GM21825 (cell line): ENCODE results near the gene MLST8.
"Not testable (repeated sequence)": the region's sequence is repeated elsewhere in the genome, so short reads cannot be mapped to it uniquely, and the experiment has no call there.

Experiments
- ATAC-seq: cut with Tn5 transposase; IDR thresholded peaks from one replicate; pipeline ENCODE4 v1.9.1; 2021; ENCODE audit warnings: mild to moderate bottlenecking, moderate library complexity; ENCODE audit not compliant: unreplicated experiment

Gene MLST8

DNA sequence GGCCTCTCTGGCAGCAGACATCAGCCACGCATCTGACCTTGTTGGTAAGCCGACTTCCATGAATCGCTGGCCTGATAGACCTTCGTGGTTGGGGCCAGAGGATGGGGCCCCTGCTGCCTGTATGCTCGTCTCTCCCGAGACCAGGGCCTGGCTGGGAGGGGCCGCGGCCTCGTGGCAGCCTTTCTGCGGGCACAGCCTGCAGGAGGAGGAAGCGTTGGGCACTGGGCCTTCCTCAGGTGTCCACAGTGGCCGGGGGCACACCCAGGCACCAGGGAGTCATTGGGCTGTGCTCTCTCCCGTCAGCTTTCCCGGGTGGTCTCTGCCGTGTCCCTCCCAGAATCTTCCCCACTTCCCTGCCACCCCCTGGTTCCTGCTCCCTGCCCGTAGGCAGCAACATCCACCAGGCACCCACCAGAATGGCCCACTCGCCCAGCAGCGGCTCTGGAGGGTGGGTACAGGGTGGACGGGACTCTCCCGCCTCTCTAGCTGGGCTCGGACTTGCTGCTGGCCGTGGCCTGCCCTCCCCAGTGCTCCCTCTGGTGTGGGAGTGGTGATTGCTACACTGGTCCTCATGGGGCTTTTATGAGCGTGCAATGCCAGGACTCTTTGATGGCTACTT lies 24.5 kb downstream of the MLST8 start:
- no peak for ATAC-seq

DNA sequence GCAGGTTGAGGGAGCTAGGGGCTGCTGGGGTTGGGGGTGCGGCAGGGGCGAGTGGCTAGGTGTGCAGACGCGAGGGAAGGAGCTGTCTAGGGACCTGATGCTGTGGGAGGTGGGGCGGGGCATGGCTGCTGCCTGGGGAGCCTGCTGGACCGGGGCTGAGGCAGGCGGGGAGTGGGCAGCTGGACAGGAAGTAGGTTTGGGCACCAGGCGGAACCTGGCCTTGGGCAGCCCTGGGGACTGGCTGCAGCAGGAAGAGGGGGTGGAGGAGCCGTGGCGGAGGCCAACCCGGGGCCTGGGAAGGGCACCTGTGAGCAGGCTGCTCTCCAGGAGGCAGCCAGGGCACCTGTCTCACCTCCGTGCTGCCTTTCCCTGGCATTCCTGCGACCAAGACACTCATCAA lies 25.1 kb downstream of the MLST8 start:
- no peak for ATAC-seq

DNA sequence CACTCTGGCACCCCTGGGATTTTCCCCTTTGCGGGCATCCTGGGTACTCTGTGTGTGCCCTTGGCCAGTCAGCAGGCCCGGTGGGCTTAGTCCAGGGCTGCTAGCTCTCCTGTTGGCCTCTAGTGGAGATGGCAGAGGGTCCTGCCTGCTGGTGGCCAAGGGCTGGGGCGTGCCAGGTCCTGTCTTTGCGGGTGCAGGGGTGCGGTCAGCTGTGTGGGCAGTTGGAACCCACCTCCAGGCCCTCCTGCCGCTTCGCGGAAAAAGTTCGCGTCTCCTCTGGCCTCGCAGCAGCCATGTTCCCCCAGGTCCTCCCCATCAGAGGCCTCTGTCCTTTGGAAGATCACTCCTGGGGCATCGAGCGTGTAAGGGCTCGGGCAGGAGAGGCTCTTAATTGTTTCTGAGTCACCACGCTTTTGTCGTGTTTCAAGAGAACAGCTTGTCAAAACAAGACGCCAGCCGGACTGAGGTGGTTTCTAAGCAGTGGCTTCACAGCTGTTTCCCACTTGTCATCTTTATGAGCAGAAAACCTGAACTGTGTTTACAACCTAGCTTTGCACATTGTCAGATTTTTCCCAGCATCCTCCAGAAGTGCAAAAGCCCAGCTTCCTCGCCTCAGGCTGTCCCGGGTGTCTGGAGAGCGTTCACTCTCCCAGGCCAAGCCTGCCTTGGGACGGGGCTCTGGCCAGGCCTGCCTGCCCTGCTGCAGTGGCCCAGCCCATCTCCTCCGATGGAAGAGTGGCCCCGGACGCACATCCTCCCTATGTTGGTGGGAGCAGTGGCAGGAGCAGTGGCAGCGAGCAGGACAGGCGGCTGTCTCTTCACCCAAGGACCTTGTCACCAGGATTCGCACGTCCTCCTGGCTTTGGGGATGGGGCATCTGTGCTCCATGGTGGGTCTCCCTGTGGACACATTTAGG lies 26.0 kb downstream of the MLST8 start:
- ATAC-seq = no peak

DNA sequence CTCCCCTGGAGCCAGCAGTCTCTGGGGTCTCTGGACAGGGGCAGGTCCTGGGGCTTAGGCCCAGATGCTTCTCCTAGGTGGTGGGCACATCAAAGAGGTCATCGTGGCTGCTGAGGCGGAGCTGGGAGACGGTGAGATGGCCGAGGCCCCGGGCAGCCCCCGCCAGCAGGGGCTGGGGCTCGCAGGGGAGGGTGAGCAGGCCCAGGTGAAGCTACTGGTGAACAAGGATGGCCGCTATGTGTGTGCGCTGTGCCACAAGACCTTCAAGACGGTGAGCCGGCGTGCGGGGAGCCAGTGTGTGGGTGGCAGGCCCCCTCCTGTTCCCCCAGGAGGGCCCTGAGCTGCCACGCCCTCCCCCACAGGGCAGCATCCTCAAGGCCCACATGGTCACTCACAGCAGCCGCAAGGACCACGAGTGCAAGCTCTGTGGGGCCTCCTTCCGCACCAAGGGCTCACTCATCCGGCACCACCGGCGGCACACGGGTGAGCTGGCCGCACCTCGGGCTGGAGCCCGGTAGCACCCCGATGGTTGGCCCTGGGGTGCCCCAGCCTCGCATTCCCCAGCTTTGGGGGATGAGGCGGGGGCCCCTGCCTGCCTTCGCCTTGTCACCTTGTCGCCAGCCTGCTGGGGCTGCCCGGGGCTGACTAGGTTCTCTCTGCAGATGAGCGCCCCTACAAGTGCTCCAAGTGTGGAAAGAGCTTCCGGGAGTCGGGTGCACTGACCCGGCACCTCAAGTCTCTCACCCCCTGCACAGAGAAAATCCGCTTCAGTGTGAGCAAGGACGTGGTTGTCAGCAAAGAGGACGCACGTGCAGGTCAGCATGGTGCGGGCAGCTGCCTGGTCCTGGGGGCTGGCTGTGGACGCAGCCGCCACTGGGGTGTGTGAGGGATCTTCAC lies 27.1 kb downstream of the MLST8 start:
- ATAC-seq = no peak

DNA sequence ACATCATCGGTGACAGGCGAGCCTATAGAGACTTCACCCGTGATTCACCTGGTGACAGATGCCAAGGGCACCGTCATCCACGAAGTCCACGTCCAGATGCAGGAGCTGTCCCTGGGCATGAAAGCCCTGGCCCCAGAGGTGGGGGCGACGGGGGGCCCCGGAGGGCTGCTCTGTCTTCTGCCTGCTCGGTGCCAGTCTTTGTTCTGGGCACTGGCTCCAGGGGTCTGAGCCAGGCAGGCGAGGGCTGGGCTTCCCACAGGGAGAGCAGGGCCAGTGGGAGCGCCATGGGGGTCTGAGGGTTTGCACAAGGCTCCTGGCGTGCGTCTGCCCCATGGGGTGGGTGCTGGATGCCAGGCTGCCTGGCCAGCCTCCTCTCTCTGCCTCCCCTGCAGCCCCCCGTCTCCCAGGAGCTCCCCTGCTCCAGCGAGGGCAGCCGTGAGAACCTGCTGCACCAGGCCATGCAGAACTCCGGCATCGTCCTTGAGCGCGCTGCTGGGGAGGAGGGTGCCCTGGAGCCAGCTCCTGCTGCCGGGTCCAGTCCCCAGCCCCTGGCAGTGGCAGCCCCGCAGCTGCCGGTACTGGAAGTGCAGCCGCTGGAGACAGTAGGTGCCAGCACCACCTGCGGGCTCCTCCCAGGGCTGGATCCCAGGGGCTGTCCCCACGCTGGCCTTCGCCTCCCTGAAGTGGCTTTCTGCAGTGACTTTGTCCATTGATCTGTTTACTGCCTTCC lies 28.0 kb downstream of the MLST8 start:
- no peak for ATAC-seq

DNA sequence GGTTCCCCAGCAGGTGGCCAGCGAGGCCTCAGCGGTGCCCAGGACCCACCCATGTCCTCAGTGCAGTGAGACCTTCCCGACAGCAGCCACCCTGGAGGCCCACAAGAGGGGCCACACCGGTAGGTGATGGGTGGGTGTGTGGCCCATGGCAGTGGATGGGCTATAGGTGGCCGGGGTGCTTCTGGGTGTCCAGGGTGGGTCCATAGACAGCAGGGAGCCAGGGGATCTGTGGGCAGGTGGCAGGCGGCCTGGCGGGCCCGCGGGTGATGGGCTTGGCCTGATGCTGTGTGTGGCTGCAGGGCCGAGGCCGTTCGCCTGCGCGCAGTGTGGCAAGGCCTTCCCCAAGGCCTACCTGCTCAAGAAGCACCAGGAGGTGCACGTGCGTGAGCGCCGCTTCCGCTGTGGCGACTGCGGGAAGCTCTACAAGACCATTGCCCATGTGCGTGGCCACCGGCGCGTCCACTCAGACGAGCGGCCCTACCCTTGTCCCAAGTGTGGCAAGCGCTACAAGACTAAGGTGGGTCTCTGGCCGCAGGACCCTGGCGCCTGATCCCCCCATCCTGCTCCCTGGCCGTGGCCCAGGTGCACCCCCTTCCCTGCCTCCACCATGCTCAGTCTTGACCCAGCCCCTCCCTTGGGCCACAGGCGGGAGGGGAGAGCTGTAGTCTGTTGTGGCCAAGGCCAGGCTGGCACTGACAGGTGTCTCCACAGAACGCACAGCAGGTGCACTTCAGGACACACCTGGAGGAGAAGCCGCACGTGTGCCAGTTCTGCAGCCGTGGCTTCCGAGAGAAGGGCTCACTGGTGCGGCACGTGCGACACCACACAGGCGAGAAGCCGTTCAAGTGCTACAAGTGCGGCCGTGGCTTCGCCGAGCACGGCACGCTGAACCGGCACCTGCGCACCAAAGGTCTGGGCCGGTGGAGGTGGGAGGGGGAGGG lies 28.9 kb downstream of the MLST8 start:
- ATAC-seq = no peak

DNA sequence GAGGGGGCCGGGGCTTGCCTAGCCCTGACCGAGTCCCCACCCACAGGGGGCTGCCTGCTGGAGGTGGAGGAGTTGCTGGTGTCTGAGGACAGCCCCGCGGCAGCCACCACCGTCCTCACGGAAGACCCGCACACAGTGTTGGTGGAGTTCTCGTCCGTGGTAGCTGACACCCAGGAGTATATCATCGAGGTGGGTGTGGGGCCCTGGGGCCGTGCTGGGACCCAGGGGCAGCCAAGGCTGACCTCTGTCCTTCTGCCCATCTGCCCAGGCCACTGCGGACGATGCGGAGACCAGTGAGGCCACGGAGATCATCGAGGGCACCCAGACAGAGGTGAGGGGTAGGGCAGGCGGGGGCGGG lies 29.5 kb downstream of the MLST8 start:
- ATAC-seq = no peak

DNA sequence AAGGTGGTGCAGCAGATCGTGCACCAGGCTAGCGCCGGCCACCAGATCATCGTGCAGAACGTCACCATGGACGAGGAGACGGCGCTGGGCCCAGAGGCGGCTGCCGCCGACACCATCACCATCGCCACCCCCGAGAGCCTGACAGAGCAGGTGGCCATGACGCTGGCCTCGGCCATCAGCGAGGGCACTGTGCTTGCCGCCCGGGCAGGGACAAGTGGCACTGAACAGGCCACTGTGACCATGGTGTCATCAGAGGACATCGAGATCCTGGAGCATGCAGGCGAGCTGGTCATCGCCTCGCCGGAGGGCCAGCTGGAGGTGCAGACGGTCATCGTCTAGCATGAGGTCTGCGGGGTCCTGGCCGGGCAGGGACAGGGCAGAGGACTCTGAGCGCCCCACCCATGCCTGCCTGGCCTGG lies 30.0 kb downstream of the MLST8 start:
- ATAC-seq = no peak

DNA sequence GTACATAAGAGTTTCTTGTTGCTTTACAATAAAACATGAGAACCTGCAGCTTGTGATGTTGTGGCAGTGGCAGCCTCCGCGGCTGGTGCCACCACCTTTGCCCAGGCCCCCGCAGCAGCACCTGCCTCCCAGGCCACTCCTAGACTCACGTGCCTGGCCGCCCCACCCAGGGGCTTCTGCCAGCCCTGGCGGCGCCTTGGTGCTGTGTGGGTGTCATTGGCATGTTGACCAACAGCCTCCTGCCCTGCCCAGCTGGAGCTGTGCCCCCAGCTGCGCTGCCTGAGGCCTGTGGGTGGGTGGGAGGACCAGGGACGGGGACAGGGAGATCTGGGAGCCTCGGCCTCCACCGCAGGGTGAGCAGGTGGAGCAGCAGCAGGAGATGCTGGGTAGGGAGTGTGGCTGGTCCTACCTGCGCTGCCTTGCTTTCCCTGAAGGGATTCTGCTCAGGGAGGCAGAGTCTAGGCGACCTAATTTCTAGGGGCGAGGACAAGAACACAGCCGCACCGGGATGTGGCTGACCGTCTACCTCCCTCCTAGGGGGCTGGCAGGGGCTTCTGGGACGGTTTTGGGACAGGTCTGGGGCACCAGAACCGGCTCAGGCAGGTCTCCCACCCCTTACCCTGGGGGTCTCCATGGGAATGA lies 30.6 kb downstream of the MLST8 start:
- ATAC-seq = no peak

DNA sequence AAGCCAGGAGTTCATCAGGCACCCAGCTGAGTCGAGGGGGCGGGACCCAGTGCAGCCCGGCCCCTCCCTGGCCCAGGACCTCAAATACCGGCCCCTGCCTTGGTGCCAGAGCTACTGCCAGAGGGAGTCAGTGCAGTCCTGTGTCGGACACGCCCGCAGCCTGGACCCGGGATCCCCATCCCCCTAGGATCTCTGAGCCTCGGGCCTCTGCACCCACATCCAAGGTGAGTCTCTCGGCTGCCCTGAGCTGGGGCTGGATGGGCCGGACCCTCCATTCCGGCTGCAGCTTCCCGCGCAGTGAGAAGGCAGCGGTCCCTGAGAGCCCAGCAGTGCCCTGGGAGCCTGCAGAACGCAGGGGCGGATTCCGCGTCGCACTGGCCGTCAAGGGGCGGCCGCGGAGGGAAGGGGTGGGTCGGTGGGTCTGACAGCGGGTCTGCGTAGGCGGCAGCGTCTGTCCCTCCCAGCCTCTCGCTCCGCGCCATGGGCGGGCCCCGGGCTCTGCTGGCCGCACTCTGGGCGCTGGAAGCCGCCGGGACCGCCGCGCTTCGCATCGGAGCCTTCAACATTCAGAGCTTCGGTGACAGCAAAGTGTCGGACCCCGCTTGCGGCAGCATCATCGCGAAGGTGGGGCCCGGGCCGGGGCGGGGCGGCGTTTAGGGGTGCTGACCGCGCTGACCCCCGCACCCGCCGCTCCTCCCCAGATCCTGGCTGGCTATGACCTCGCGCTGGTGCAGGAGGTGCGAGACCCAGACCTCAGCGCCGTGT lies 31.3 kb downstream of the MLST8 start, which contains the start of gene DNASE1L2:
DNASE1L2 (plus strand) TSS at position 108 of the 765 bp plus-strand sequence; CDS start at position 481, 373 bp downstream.
- ATAC-seq = no peak

DNA sequence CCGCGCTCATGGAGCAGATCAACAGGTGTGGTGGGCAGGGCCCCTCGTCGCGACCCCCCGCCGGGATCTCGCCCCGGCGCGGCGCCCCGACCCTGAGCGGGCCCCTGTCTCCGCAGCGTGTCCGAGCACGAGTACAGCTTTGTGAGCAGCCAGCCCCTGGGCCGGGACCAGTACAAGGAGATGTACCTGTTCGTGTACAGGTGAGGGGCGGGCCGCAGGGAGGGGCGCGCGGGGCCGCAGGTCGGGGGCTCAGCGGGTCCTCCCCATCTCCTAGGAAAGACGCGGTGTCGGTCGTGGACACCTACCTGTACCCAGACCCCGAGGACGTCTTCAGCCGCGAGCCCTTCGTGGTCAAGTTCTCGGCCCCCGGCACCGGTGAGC lies 31.8 kb downstream of the MLST8 start:
- no peak for ATAC-seq

DNA sequence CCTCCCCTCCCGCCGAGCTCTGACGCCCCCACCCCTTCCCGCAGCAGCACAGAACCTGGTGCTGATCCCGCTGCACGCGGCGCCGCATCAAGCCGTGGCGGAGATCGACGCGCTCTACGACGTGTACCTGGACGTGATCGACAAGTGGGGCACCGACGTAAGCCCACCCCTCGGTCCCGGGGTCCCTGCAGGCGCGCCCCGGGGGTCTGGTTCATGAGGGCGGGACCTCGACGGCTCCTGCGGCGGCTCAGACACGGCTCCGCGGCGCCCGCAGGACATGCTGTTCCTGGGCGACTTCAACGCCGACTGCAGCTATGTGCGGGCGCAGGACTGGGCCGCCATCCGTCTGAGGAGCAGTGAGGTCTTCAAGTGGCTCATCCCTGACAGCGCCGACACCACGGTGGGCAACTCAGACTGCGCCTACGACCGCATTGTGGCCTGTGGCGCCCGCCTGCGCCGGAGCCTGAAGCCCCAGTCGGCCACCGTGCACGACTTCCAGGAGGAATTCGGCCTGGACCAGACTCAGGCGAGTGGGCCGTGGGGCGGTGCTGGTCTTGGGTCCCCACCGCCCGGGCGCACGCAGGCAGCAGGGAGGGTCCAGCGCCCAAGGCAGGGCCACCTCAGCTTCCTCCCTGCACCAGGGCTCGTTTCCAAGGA lies 32.4 kb downstream of the MLST8 start:
- ATAC-seq = no peak

DNA sequence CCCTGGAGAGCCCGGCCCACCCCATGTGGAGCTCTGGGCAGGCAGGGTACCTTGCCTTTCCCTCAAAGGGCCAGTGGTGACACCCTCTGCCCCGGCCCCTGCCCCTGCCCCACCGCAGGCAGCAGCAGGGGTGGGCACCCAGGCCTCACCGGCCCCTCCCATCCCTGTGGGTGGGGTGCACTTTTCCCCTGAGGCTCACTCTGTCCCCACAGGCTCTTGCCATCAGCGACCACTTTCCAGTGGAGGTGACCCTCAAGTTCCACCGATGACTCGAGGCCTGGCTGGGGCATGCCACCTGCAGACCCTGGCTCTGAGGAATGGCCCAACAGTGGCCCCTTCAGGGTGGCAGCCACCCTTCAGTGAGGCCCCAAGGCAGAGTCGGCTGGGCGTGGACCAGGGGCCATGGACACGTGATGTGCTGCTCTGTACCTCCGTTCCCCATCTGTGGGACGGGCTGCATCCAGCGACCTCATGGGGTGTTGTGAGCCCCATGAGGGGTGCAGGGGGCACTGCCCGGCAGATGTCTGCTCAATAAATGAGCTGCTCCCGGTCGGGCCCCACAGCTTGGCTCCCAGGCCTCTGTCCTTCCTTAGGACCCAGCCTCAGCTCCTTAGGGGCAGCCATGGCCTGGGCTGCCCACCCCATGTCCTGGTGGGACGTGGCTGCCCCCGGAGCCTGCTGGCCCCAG lies 33.0 kb downstream of the MLST8 start:
- ATAC-seq = no peak

DNA sequence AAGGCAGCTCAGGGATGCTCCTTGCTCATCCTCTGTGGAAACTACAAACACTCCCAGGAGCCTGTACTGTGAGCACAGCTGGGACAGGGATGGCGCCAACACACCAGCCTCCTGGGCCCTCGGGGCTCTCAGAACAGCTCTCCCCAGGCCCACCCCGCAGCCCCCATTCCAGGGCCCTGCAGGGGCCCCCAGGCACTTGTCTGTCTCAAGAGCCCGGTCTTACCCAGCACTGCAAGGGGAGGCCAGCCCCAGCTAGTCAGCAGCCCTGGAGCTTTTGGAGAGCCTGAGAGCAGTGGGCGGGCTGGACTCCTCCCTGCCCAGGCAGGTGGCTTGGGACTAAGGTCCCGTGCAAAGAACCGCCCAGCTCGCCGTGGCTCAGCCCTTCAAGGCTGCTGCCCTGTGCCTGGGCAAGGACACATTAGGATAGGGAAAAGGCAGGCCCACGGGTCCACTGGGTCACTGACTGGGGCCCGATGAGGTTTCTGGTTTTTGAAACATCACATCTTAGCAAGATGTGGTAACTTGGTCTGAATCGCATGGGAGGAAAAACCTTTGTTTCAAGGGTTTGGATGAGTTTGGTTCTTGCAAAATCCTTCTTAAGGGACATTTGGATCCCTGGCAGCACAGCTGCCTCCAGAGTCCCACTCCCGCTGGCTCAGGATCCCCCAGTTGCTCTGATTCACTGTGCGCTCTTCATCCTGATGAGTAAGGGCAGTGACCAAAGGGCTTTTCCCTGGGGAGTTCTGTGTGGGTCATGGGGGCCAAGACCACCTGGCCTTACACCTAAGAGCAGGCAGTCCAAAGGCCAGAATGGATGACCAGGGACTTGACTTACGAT lies 33.8 kb downstream of the MLST8 start:
- no peak for ATAC-seq

DNA sequence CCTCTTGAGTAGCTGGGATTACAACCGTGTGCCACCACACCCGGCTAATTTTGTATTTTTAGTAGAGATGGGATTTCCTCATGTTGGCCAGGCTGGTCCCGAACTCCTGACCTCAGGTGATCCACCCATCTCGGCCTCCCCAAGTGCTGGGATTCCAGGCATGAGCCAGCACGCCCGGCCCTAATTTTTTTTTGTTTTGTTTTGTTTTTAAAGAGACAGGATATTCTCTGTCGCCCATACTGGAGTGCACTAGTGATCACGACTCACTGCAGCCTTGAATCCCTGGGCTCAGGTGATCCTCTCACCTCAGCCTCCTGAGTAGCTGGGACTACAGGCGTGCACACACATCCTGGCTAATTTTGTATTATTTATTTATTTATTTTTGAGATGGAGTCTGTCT lies 35.1 kb downstream of the MLST8 start:
- ATAC-seq = not testable (repeated sequence)

DNA sequence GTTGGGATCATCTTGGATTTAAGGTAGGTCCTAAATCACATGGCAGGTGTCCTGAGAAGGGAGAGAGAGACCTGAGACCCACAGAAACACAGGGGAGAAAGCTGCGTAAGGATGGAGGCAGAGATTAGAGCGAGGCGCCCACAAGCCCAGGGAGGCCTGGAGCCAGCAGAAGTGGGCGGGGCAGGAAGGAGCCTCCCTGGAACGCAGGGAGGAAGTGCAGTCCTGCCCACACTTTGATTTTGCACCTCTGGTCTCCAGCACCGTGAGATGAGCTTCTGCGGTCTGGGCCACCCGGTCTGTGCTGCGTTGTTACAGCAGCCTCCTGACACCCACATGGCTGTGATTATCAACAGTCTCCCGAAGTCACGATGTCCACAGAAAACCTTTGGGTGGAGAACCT lies 37.3 kb downstream of the MLST8 start:
- no peak for ATAC-seq
